NT2/D1 (cell line): ENCODE measurements around the gene FAM217B.

Source experiments
- YY1 ChIP-seq: IDR thresholded peaks from 2 replicates; pipeline ENCODE4 v1.6.1; 2011; ENCODE audit not compliant: insufficient read length, insufficient read depth
- ZNF274 ChIP-seq: IDR thresholded peaks from 2 replicates; pipeline ENCODE4 v1.6.1; 2011; ENCODE audit warnings: mild to moderate bottlenecking, low read depth, low read length

DNA sequence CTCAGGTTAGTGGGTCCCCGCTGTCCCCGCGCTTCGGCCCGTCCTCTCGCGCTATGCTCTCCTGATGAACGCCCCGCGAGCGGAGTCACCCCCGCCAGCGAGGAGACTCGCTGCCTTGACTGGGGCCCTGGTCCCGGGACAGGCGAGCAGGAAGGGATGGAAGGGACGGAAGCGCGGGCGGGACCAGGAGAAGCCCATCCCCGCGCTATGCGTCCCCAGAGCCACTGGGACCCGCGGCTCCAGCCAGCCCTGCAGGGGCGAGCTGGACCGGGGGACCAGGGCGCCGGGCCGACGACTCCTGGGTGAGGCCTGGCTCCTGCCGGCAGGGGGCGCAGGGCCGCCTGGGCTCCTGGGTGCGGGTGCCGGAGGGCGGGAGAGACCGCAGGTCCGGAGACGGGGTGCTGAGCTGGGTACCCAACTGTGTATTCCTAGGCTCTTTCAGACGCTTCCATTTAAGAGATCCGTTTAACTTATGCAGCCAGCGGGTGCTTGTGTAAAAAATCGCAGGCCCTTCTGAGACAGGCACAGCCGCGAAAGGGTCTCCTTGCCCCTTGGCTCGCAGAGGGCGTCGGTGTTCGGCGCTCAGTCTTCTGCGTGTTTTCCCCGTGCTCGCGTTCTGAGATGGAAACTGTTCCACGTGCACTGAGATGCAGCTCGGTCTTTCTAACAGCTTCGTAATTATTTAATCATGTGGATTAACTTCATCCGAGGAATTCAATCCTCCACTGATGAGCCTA lies 6.2 kb upstream of the FAM217B start:
- TF ChIP-seq YY1 (no peak), ZNF274 (no peak)
